Measurements from ENCODE around the gene C4BPB. TPM values are rescaled to one million over a fixed set of nuclear protein-coding genes. Genes with fewer than 3 reads are reported as not detected.

C4BPB gene
- total and polyA plus RNA-seq, 2 donors (not counting 3 experiments of a cell fraction or from before 2014, with no cell fraction given): not detected

DNA sequence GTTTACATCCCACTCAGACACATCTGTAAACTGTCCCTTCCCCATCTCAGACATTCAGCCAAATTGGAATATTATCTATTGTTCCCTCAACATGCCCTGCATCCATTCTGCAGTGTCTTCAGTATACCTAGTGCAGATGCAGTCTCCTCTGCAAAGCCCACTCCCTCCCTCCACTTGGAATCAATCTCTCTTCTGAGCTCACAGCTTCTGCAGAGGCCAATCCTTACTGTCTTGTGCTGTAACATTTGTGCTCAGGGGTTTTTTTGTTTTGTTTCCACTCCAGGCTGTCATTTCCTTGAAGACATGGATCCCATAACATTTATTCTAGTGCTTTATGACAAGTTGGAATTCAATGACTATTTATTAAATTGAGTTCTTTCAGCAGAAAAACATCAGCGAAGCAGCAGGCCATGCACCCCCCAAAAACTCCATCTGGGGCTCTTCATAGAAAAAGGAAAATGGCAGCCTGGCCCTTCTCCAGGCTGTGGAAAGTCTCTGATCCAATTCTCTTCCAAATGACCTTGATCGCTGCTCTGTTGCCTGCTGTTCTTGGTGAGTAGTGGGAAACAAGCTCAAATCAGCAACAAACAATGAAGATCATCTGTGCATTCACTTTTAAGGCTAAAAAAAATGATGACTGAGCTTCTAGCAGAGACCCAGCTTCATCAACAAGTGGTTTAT is 24.1 kb downstream of the C4BPB start:
- no TSS peak for BruUV-seq (replicated peaks)
- H3K9me3 ChIP-seq (replicated peaks; ENCODE audit: control insufficient read depth, insufficient read depth, low read length): no peaks in the 10 kb centered on the region
- dilution Hi-C loops (cut with MboI; ENCODE audit: extremely low pct_ligation_motif_present, low sequenced_read_pairs) (no loop called here), intact Hi-C loops (cut with micrococcal nuclease) (no loop called here)
- H3K36me3 ChIP-seq (ENCODE audit: control insufficient read depth in 2 of 2, extremely low read depth in 1 of 2, insufficient read depth in 2 of 2, low read length in 2 of 2): no peaks in the 10 kb centered on the region
- TF ChIP-seq POLR2A (IDR thresholded peaks at IDR 0.05; ENCODE audit: low read depth, low read length): no peak
- TF ChIP-seq, protein P1, sequence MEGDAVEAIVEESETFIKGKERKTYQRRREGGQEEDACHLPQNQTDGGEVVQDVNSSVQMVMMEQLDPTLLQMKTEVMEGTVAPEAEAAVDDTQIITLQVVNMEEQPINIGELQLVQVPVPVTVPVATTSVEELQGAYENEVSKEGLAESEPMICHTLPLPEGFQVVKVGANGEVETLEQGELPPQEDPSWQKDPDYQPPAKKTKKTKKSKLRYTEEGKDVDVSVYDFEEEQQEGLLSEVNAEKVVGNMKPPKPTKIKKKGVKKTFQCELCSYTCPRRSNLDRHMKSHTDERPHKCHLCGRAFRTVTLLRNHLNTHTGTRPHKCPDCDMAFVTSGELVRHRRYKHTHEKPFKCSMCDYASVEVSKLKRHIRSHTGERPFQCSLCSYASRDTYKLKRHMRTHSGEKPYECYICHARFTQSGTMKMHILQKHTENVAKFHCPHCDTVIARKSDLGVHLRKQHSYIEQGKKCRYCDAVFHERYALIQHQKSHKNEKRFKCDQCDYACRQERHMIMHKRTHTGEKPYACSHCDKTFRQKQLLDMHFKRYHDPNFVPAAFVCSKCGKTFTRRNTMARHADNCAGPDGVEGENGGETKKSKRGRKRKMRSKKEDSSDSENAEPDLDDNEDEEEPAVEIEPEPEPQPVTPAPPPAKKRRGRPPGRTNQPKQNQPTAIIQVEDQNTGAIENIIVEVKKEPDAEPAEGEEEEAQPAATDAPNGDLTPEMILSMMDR (IDR thresholded peaks at IDR 0.05; ENCODE audit: extremely low read depth in 1 of 2, insufficient read depth in 1 of 2, low read depth in 1 of 2, low read length in 2 of 2): no peak
- TF ChIP-seq JUN (IDR thresholded peaks at IDR 0.05; ENCODE audit: borderline replicate concordance, insufficient read depth, insufficient read length, low read depth): no peak
- no peak for TF ChIP-seq POLR2AphosphoS5 (IDR thresholded peaks at IDR 0.05; ENCODE audit: insufficient read depth, low read depth, low read length)
- no peak for TF ChIP-seq EZH2 (IDR thresholded peaks at IDR 0.05; ENCODE audit: borderline replicate concordance, low read depth, low read length, severe bottlenecking)
- no peak for TF ChIP-seq MYC (IDR thresholded peaks at IDR 0.05; ENCODE audit: low read depth, low read length)
- TF ChIP-seq, protein P2, sequence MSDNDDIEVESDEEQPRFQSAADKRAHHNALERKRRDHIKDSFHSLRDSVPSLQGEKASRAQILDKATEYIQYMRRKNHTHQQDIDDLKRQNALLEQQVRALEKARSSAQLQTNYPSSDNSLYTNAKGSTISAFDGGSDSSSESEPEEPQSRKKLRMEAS (IDR thresholded peaks at IDR 0.05; ENCODE audit: insufficient read depth, insufficient read length): no peak
- no peak for TF ChIP-seq FOS (IDR thresholded peaks at IDR 0.05; ENCODE audit: borderline replicate concordance, insufficient read depth, low read length)
- TF ChIP-seq GATA2 (IDR thresholded peaks at IDR 0.05; ENCODE audit: insufficient read depth, insufficient read length, low read depth, low read length): no peak
- H3K27me3 ChIP-seq (ENCODE audit: control insufficient read depth in 2 of 2, insufficient read depth in 2 of 2, low read length in 2 of 2): peaks cover 0 to 3% of the 10 kb centered on the region in 2 experiments
- DNase-seq (ENCODE audit: low read depth, low spot score) (no peak), FAIRE-seq (no peak)
- no peaks in the 10 kb centered on the region for H3K79me2 ChIP-seq (ENCODE audit: control insufficient read depth, insufficient read depth, low read length)
- no peaks in the 10 kb centered on the region for H3K4me1 ChIP-seq (ENCODE audit: control insufficient read depth, extremely low read depth, insufficient read depth, low read length)
- no peak overlapping the region for H3K4me3 ChIP-seq (replicated peaks in 1 of 3; ENCODE audit: insufficient read depth in 1 of 3, low read depth in 1 of 3, low read length in 3 of 3)
- ChIA-PET CTCF (no interaction called here), POLR2A (no interaction called here)
- H3K9me1 ChIP-seq (replicated peaks; ENCODE audit: control insufficient read depth, extremely low read depth, insufficient read depth, low read length): no peaks in the 10 kb centered on the region
- H4K20me1 ChIP-seq (replicated peaks; ENCODE audit: control insufficient read depth, extremely low read depth, insufficient read depth, low read length): no peaks in the 10 kb centered on the region
- no peak overlapping the region for H3K27ac ChIP-seq (ENCODE audit: insufficient read depth, low read depth, low read length)
- no peak overlapping the region for H2AFZ ChIP-seq (ENCODE audit: low read depth, low read length)
- H3K9ac ChIP-seq (replicated peaks; ENCODE audit: extremely low read depth, insufficient read depth, low read length): no peak overlapping the region
- H3K4me2 ChIP-seq (ENCODE audit: insufficient read depth, low read length): no peak overlapping the region
